Measurements from ENCODE around the gene MAST1. TPM values are rescaled to one million over a fixed set of nuclear protein-coding genes. Genes with fewer than 3 reads are reported as not detected.

MAST1 gene
- total RNA-seq, 1 experiment from 2014 or later: 28.9 TPM

GRCh38 chr19:12821761-12822160, 16.6 kb upstream of the MAST1 start:
- Histone ChIP-seq H3K4me2 (ENCODE audit: low read length) (no peak overlapping the region), H3K27ac (ENCODE audit: low read depth, low read length) (no peak overlapping the region), H2AFZ (ENCODE audit: low read depth, low read length, poor library complexity, severe bottlenecking) (no peak overlapping the region), H3K27me3 (ENCODE audit: insufficient read depth, low read length) (no peaks in the 10 kb centered on the region), H3K4me3 (replicated peaks in 1 of 2; ENCODE audit: low read depth in 1 of 2, low read length in 2 of 2) (no peak overlapping the region), H3K9me3 (ENCODE audit: control insufficient read depth in 1 of 2, insufficient read depth in 1 of 2, low read depth in 1 of 2, low read length in 2 of 2) (peaks cover 0 to 6% of the 10 kb centered on the region in 2 experiments; a peak in 1 of 4 replicates), H3K4me1 (ENCODE audit: control insufficient read depth in 1 of 2, insufficient read depth in 2 of 2, low read length in 2 of 2) (peaks cover 6 to 14% of the 10 kb centered on the region in 2 experiments), H3K36me3 (ENCODE audit: control insufficient read depth in 1 of 2, insufficient read depth in 2 of 2, low read length in 2 of 2) (no peaks in the 10 kb centered on the region), H3K9ac (ENCODE audit: low read length) (no peak overlapping the region), H3K9me2 (ENCODE audit: insufficient read depth) (no peaks in the 10 kb centered on the region), H3K79me2 (ENCODE audit: insufficient read depth, low read length) (no peaks in the 10 kb centered on the region), H4K20me1 (ENCODE audit: insufficient read depth) (no peaks in the 10 kb centered on the region)
- intact Hi-C loops (cut with micrococcal nuclease): no loop called here
- RAD21 ChIA-PET (ENCODE audit: low non-redundant PET in 1 of 2, low total read pairs in 2 of 2, uncharacterized antibody in 2 of 2, unreplicated experiment in 2 of 2): no interaction called here
- CTCF ChIA-PET: no interaction called here
- no TSS peak for BruUV-seq (replicated peaks)
- DNase-seq (ENCODE audit: low read depth, low spot score) (no peak), ATAC-seq (no peak)
- POLR2A ChIA-PET: no interaction called here
- TF ChIP-seq RAD21 (IDR thresholded peaks at IDR 0.05; ENCODE audit: low read depth): no peak
- TF ChIP-seq, protein P1, sequence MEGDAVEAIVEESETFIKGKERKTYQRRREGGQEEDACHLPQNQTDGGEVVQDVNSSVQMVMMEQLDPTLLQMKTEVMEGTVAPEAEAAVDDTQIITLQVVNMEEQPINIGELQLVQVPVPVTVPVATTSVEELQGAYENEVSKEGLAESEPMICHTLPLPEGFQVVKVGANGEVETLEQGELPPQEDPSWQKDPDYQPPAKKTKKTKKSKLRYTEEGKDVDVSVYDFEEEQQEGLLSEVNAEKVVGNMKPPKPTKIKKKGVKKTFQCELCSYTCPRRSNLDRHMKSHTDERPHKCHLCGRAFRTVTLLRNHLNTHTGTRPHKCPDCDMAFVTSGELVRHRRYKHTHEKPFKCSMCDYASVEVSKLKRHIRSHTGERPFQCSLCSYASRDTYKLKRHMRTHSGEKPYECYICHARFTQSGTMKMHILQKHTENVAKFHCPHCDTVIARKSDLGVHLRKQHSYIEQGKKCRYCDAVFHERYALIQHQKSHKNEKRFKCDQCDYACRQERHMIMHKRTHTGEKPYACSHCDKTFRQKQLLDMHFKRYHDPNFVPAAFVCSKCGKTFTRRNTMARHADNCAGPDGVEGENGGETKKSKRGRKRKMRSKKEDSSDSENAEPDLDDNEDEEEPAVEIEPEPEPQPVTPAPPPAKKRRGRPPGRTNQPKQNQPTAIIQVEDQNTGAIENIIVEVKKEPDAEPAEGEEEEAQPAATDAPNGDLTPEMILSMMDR (IDR thresholded peaks at IDR 0.05 in 2 of 3, conservative IDR thresholded peaks at IDR 0.05 in 1 of 3; ENCODE audit: borderline replicate concordance in 1 of 3, insufficient read depth in 1 of 3, low read depth in 2 of 3, low read length in 2 of 3): no peak

DNA sequence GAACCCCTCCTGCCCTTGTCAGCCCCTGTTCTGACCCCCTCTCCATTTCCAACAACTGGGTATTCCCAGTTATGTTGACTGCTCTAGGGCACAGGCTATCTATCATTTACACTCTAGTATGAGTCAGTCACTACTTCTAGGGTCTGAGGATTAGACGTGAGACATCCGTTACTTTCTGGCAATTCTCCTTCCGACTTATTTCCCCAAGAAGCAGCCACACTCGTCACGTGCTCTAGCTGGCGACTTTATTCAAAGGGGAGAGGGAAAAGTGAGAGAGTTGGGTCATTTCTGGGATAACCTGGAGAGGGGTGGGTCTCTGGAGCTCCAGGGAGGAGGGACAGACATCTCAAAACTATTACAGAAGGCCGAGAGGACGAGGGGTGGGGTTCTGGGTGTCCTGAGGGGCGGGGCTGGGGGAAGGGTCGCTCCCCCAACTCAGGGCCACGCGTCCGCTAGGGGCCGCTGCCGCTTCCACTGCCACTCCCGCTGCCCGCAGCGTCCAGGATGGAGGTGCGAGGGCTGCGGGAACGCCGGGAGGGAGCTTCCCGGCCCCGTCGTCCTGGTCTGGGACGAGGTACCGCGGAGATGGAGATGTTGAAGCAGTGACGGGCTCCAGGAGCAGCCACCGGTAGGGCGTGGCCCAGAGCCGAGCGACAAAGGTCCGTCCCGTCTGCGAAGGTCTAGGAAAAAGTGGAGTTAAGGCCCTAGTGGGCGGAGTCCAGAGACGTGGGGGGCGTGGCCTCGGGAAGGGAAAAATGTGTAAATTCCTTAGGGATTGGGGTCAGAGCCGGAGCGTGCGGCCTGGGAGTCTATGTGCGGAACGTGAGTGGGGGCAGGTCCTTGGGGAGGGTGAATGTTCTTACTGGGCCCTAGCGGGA, 12.8 kb upstream of the MAST1 start:
- H3K9ac ChIP-seq (ENCODE audit: low read length): peak overlapping the region; percentile 23
- intact Hi-C loops (cut with micrococcal nuclease): no loop called here
- TF ChIP-seq EGR1 (IDR thresholded peaks at IDR 0.05; ENCODE audit: low read depth) (no peak), SP1 (IDR thresholded peaks at IDR 0.05; ENCODE audit: low read depth) (no peak), SRF (IDR thresholded peaks at IDR 0.05; ENCODE audit: low read depth) (no peak), POLR2A (IDR thresholded peaks at IDR 0.05; ENCODE audit: borderline replicate concordance, extremely low read depth, insufficient read depth, insufficient read length) (no peak), JUND (IDR thresholded peaks at IDR 0.05) (no peak), SIN3A (IDR thresholded peaks at IDR 0.05; ENCODE audit: low read depth) (no peak), ZNF274 (IDR thresholded peaks at IDR 0.05; ENCODE audit: low read depth, low read length) (no peak), EZH2phosphoT487 (IDR thresholded peaks at IDR 0.05; ENCODE audit: borderline replicate concordance) (no peak), TCF7L2 (IDR thresholded peaks at IDR 0.05; ENCODE audit: borderline replicate concordance, extremely low read depth, insufficient read depth, insufficient read length) (no peak), RAD21 (IDR thresholded peaks at IDR 0.05; ENCODE audit: low read depth) (0 out of 2 replicates have a peak, but pooled peaks have one; percentile 26), CBX3 (IDR thresholded peaks at IDR 0.05; ENCODE audit: low read depth) (0 out of 2 replicates have a peak, but pooled peaks have one; percentile 51)
- TF ChIP-seq, protein P2, sequence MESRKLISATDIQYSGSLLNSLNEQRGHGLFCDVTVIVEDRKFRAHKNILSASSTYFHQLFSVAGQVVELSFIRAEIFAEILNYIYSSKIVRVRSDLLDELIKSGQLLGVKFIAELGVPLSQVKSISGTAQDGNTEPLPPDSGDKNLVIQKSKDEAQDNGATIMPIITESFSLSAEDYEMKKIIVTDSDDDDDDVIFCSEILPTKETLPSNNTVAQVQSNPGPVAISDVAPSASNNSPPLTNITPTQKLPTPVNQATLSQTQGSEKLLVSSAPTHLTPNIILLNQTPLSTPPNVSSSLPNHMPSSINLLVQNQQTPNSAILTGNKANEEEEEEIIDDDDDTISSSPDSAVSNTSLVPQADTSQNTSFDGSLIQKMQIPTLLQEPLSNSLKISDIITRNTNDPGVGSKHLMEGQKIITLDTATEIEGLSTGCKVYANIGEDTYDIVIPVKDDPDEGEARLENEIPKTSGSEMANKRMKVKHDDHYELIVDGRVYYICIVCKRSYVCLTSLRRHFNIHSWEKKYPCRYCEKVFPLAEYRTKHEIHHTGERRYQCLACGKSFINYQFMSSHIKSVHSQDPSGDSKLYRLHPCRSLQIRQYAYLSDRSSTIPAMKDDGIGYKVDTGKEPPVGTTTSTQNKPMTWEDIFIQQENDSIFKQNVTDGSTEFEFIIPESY (IDR thresholded peaks at IDR 0.05; ENCODE audit: extremely low read depth, insufficient replicate concordance, low read length): no peak
- TF ChIP-seq, protein P3, sequence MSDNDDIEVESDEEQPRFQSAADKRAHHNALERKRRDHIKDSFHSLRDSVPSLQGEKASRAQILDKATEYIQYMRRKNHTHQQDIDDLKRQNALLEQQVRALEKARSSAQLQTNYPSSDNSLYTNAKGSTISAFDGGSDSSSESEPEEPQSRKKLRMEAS (IDR thresholded peaks at IDR 0.05): peak; percentile 97
- TF ChIP-seq, protein P4, sequence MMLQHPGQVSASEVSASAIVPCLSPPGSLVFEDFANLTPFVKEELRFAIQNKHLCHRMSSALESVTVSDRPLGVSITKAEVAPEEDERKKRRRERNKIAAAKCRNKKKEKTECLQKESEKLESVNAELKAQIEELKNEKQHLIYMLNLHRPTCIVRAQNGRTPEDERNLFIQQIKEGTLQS (IDR thresholded peaks at IDR 0.05): no peak

More for the DNA sequence above, 12.8 kb upstream of the MAST1 start:
- H3K79me2 ChIP-seq (ENCODE audit: insufficient read depth, low read length): no peaks in the 10 kb centered on the region
- no peaks in the 10 kb centered on the region for H3K27me3 ChIP-seq (ENCODE audit: insufficient read depth, low read length)
- ATAC-seq (peak; percentile 90), DNase-seq (ENCODE audit: low read depth, low spot score) (no peak)
- peaks cover 8 to 22% of the 10 kb centered on the region in 2 experiments for H3K4me1 ChIP-seq (ENCODE audit: control insufficient read depth in 1 of 2, insufficient read depth in 2 of 2, low read length in 2 of 2)
- peak overlapping the region; percentile 71 for H3K4me2 ChIP-seq (ENCODE audit: low read length)
- no peaks in the 10 kb centered on the region for H3K9me2 ChIP-seq (ENCODE audit: insufficient read depth)
- ChIA-PET CTCF (interaction anchor here (0.6 to 3.1 kb wide), 8 partner anchors 9 to 160 kb away, joined by 3 to 12 read pairs (median 4); partner anchors contain the start of genes RNASEH2A, RTBDN and TRIR), POLR2A (interaction anchor here (0.6 to 1.2 kb wide), 3 partner anchors 9 to 34 kb away, joined by 3 to 4 read pairs (median 3); partner anchors contain the start of genes JUNB and RTBDN), RAD21 (ENCODE audit: low non-redundant PET in 1 of 2, low total read pairs in 2 of 2, uncharacterized antibody in 2 of 2, unreplicated experiment in 2 of 2) (no interaction called here)
- no peaks in the 10 kb centered on the region for H4K20me1 ChIP-seq (ENCODE audit: insufficient read depth)
- peak overlapping the region; percentile 36 to 40 for H3K4me3 ChIP-seq (replicated peaks in 1 of 2; ENCODE audit: low read depth in 1 of 2, low read length in 2 of 2)
- H3K36me3 ChIP-seq (ENCODE audit: control insufficient read depth in 1 of 2, insufficient read depth in 2 of 2, low read length in 2 of 2): no peaks in the 10 kb centered on the region
- BruUV-seq (replicated peaks): no TSS peak
- H3K27ac ChIP-seq (ENCODE audit: low read depth, low read length): peak overlapping the region; percentile 59
- peaks cover 0 to 6% of the 10 kb centered on the region in 2 experiments; a peak in 1 of 4 replicates for H3K9me3 ChIP-seq (ENCODE audit: control insufficient read depth in 1 of 2, insufficient read depth in 1 of 2, low read depth in 1 of 2, low read length in 2 of 2)
- H2AFZ ChIP-seq (ENCODE audit: low read depth, low read length, poor library complexity, severe bottlenecking): peak overlapping the region; percentile 28
